OCI-LY1 (cell line): Measurements from ENCODE around the gene MED29.

ENCODE experiments used
- H2AFZ ChIP-seq: fragments of 200-600 bp; sonication (generic), shearing (Covaris generic); 2 replicates; pipeline ENCODE4 v1.6.0; 2014; ENCODE audit warnings: antibody characterized with exemption, mild to moderate bottlenecking, low read length
- H3F3A ChIP-seq: fragments of 200-600 bp; sonication (generic), shearing (Covaris generic); 2 replicates; pipeline ENCODE4 v1.6.0; 2014; ENCODE audit warnings: mild to moderate bottlenecking, antibody characterized with exemption, low read length, moderate library complexity; ENCODE audit not compliant: insufficient read depth
- H3K27ac ChIP-seq: fragments of 200-600 bp; sonication (generic); 2 replicates; pipeline ENCODE4 v1.5.1; 2014; ENCODE audit warnings: low read length, mixed run types, mild to moderate bottlenecking, low read depth; ENCODE audit not compliant: poor library complexity, severe bottlenecking
- H3K27me3 ChIP-seq: fragments of 200-600 bp; sonication (generic); 2 replicates; pipeline ENCODE4 v1.6.0; 2014; ENCODE audit warnings: antibody characterized with exemption, mild to moderate bottlenecking, low read length, moderate library complexity; ENCODE audit not compliant: insufficient read depth
- H3K36me3 ChIP-seq: fragments of 200-600 bp; sonication (generic); 2 replicates; pipeline ENCODE4 v1.6.1; 2014; ENCODE audit warnings: mild to moderate bottlenecking, antibody characterized with exemption, low read length, moderate library complexity, mixed read lengths; ENCODE audit not compliant: insufficient read depth
- H3K4me1 ChIP-seq: fragments of 200-600 bp; sonication (generic); 2 replicates; pipeline ENCODE4 v1.5.1; 2014; ENCODE audit warnings: mild to moderate bottlenecking, low read length, moderate library complexity; ENCODE audit not compliant: insufficient read depth, severe bottlenecking
- H3K4me2 ChIP-seq: fragments of 200-600 bp; sonication (generic), shearing (Covaris generic); 2 replicates; pipeline ENCODE4 v1.6.1; 2014; ENCODE audit warnings: low read length
- H3K4me3 ChIP-seq: fragments of 200-600 bp; sonication (generic); 2 replicates; pipeline ENCODE4 v1.5.1; 2014; ENCODE audit warnings: low read length, low read depth, mild to moderate bottlenecking, mixed read lengths; ENCODE audit not compliant: poor library complexity, severe bottlenecking
- H3K79me2 ChIP-seq: fragments of 200-600 bp; shearing (Covaris generic); 2 replicates; pipeline ENCODE4 v1.6.1; 2016; ENCODE audit warnings: mixed run types, low read length, mixed read lengths; ENCODE audit not compliant: insufficient read depth
- H3K9ac ChIP-seq: fragments of 200-600 bp; sonication (generic), shearing (Covaris generic); 2 replicates; pipeline ENCODE4 v1.6.1; 2014; ENCODE audit warnings: mild to moderate bottlenecking, low read length, mixed read lengths
- H3K9me2 ChIP-seq: fragments of 200-600 bp; sonication (generic), shearing (Covaris generic); 2 replicates; pipeline ENCODE4 v1.6.1; 2014; ENCODE audit warnings: low read depth, mild to moderate bottlenecking, low read length, mixed read lengths
- H3K9me3 ChIP-seq: fragments of 200-600 bp; shearing (Covaris generic); 2 replicates; pipeline ENCODE4 v1.6.1; 2014; ENCODE audit warnings: low read length, mixed read lengths
- H4K20me1 ChIP-seq: fragments of 200-600 bp; sonication (generic), shearing (Covaris generic); 2 replicates; pipeline ENCODE4 v1.6.0; 2016; ENCODE audit warnings: mild to moderate bottlenecking, low read length; ENCODE audit not compliant: insufficient read depth
- EZH2 ChIP-seq: fragments of 200-600 bp; sonication (generic), shearing (Covaris generic); IDR thresholded peaks from 2 replicates; pipeline ENCODE4 v1.8.0; 2017; ENCODE audit warnings: borderline replicate concordance, mixed run types, mild to moderate bottlenecking, antibody characterized with exemption, low read length, moderate library complexity, mixed read lengths
- TF ChIP-seq, protein P1 (sequence below): fragments of 200-600 bp; sonication (generic), shearing (Covaris generic); IDR thresholded peaks from 2 replicates; pipeline ENCODE4 v1.5.1; 2017; ENCODE audit warnings: mild to moderate bottlenecking, antibody characterized with exemption, low read length, moderate library complexity, mixed read lengths

MED29 gene

DNA sequence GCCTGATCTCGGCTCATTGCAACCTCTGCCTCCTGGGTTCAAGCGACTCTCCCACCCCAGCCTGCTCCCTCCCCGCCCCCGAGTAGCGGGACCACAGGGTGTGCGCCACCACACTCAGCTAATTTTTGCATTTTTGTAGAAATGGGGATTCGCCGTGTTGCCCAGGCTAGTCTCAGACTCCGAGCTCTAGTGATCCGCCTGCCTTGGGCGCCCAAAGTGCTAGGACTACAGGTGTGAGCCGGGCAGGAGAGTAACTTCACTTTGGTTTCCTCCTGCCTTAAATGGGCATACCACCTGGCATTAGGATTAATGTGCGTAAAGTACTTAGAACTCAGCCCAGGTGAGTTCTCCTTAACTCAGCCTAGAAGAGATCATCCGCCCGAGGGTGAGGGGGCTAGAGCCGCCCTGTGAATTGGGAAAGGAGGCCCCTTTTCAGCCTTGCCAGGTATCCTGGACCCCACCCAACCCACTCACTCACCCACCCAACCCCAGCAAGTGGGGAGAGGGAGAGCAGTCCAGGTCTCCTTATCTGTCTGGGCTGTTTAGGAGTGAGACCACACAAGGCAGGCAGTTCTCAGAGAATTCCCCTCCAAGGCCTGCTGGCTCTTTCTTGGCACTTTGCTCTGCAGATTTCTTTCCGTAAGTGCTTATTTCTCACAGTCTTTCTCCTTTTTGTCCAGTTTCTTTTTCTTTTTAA lies 14.2 kb downstream of the MED29 start:
- Histone ChIP-seq H3K27me3 (no peaks in the 10 kb centered on the region), H3K79me2 (peaks cover 6% of the 10 kb centered on the region), H4K20me1 (no peaks in the 10 kb centered on the region), H3K9ac (no peak overlapping the region), H3K4me3 (no peak overlapping the region), H3K4me2 (peak overlapping the region; percentile 31), H3K9me2 (no peaks in the 10 kb centered on the region), H3F3A (peaks cover 15% of the 10 kb centered on the region), H3K4me1 (peaks cover 83% of the 10 kb centered on the region), H3K36me3 (peaks cover 10% of the 10 kb centered on the region), H3K9me3 (no peaks in the 10 kb centered on the region), H3K27ac (peak overlapping the region; percentile 96), H2AFZ (no peak overlapping the region)
- TF ChIP-seq EZH2, result no peak
- TF ChIP-seq, protein P1, sequence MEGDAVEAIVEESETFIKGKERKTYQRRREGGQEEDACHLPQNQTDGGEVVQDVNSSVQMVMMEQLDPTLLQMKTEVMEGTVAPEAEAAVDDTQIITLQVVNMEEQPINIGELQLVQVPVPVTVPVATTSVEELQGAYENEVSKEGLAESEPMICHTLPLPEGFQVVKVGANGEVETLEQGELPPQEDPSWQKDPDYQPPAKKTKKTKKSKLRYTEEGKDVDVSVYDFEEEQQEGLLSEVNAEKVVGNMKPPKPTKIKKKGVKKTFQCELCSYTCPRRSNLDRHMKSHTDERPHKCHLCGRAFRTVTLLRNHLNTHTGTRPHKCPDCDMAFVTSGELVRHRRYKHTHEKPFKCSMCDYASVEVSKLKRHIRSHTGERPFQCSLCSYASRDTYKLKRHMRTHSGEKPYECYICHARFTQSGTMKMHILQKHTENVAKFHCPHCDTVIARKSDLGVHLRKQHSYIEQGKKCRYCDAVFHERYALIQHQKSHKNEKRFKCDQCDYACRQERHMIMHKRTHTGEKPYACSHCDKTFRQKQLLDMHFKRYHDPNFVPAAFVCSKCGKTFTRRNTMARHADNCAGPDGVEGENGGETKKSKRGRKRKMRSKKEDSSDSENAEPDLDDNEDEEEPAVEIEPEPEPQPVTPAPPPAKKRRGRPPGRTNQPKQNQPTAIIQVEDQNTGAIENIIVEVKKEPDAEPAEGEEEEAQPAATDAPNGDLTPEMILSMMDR, result no peak

DNA sequence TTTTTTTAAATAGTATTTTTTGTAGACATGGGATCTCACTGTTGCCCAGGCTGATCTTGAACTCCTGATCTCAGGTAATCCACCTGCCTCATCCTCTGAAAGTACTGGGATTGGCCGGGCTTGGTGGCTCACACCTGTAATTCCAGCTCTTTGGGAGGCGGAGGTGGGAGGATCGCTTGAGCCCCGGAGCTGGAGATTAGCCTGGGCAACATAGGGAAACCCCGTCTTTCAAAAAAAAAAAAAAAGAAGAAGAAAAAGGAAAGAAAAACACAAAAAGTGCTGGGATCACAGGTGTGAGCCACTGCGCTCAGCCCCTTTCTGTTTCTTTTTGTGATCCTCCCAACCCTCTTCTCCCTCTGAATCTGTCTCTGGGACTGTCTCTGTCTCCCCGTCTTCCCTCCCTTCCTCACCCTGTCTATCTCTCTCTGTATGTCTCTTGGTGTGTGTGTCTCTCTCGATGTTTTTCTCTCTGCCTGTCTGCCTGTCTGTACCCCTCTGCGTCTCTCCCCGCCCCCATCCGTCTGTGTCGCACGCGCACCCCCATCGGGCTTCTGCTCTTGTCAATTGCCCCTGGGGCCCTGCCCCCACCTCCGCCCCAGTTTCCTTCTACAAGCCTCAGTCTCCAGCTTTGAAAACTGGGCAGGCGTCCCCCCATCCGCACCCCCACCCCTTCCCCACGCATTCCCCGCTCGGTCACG lies 14.9 kb downstream of the MED29 start:
- H3K36me3 ChIP-seq, result peaks cover 10% of the 10 kb centered on the region
- H3K4me1 ChIP-seq, result peaks cover 83% of the 10 kb centered on the region
- no peak for TF ChIP-seq EZH2
- TF ChIP-seq, protein P1, result no peak
- H3F3A ChIP-seq, result peaks cover 18% of the 10 kb centered on the region
- peak overlapping the region; percentile 96 for H3K4me3 ChIP-seq
- H3K4me2 ChIP-seq, result peak overlapping the region; percentile 76
- no peaks in the 10 kb centered on the region for H3K27me3 ChIP-seq
- peak overlapping the region; percentile 64 for H3K9ac ChIP-seq
- H2AFZ ChIP-seq, result no peak overlapping the region
- H3K9me2 ChIP-seq, result no peaks in the 10 kb centered on the region
- H4K20me1 ChIP-seq, result no peaks in the 10 kb centered on the region
- H3K9me3 ChIP-seq, result no peaks in the 10 kb centered on the region
- H3K27ac ChIP-seq, result peak overlapping the region; percentile 96
- H3K79me2 ChIP-seq, result peaks cover 6% of the 10 kb centered on the region

DNA sequence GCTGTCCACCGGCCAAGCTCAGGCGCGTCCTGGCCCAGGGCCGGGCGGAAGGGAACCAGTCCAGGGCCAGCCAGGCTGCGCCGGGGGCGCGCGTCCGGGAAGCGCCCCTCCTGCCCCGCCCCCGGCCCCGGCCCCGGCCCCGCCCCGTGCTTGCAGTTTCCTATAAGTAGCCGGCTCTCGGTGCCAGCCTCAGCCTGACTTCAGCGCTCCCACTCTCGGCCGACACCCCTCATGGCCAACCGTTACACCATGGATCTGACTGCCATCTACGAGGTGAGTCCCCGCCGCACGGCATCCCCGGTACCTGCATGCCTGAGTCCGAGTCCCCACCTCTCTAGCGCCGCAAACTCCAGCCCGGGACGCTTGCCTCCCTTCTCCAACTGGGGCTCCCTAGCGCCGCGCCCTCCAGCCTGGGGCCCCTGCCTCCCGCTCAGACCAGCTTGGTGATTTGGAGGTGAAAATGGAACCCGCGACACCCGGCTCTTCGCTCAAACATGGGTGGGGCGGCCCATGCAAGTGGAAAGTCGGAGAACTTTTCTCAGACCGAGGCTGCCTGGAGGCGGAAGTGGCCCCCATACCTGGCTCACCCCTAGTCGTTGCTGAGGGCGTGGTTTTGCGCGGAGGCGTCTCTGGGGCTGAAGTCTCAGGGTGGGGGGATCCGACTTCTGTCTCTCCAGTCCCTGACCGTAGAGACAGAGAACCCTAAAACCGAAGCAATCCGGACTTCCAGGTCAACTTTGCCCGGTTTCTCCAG lies 15.7 kb downstream of the MED29 start, which contains the start of gene ZFP36:
TSS of gene ZFP36 (plus strand) at position 192 of the 754 bp plus-strand sequence. CDS start at position 250, 58 bp downstream.
- Histone ChIP-seq H3K27ac (peak within 1 kb of the TSS; percentile 96), H3K79me2 (peaks cover 6% of the 10 kb centered on the region), H3K9ac (peak within 1 kb of the TSS; percentile 97), H3K9me2 (no peaks in the 10 kb centered on the region), H3K27me3 (no peaks in the 10 kb centered on the region), H3K36me3 (peaks cover 10% of the 10 kb centered on the region), H3K4me2 (peak within 1 kb of the TSS; percentile 81), H3K9me3 (no peaks in the 10 kb centered on the region), H3F3A (peaks cover 18% of the 10 kb centered on the region), H4K20me1 (no peaks in the 10 kb centered on the region), H3K4me3 (peak within 1 kb of the TSS; percentile 96), H2AFZ (no peak within 1 kb of the TSS), H3K4me1 (peaks cover 83% of the 10 kb centered on the region)
- TF ChIP-seq EZH2, result no peak
- TF ChIP-seq, protein P1, result 0 out of 2 replicates have a peak, but pooled peaks have one; percentile 9
